GM12878 (cell line): Measurements from ENCODE around the gene CFAP61. TPM values are rescaled to one million over a fixed set of nuclear protein-coding genes. Genes with fewer than 3 reads are reported as not detected.

ENCODE experiments used
- ATAC-seq: fragments of 200-7000 bp; cut with Tn5 transposase; 3 replicates; pipeline ENCODE4 v1.9.1; 2020; ENCODE audit warnings: mild to moderate bottlenecking, moderate library complexity
- BruUV-seq: library from RNA; stranded (reverse); fragments of 400-500 nt; replicated peaks from 2 replicates; lab custom pipeline; 2021; lab: Mats Ljungman, UMichigan
- CTCF ChIA-PET: fragments of 300-600 bp; sonication (Branson Sonifier 250); formaldehyde crosslinking; extraction: SDS; loops from one replicate; lab custom pipeline; 2021; ENCODE audit warnings: inconsistent platforms; lab: Yijun Ruan, JAX
- POLR2A ChIA-PET: fragments of 350-600 bp; formaldehyde crosslinking; extraction: SDS; loops from one replicate; lab custom pipeline; 2021; ENCODE audit warnings: inconsistent platforms; lab: Charles Lee
- RAD21 ChIA-PET: fragments of 300-600 bp; sonication (Branson Sonifier 250); formaldehyde crosslinking; loops from one replicate; lab custom pipeline; 2023; ENCODE audit warnings: antibody characterized with exemption; ENCODE audit not compliant: unreplicated experiment; lab: Charles Lee
- SMC1A ChIA-PET: fragments of 300-600 bp; sonication (Branson Sonifier 250); formaldehyde crosslinking; loops from one replicate; lab custom pipeline; 2023; ENCODE audit not compliant: unreplicated experiment, uncharacterized antibody; lab: Charles Lee
- DNase-seq: peaks from one replicate; pipeline ENCODE4 v3.0.0-alpha.2; 2011; ENCODE audit warnings: low read depth, low spot score
- FAIRE-seq: peaks from 3 replicates; lab custom pipeline; 2011; peaks lifted over from hg19 to GRCh38; lab: Jason Lieb, UNC
- H2AFZ ChIP-seq: 2 replicates; pipeline ENCODE4 v1.6.0; 2011; ENCODE audit warnings: low read depth, low read length, control low read depth; ENCODE audit not compliant: control insufficient read depth
- H3K27ac ChIP-seq: 2 replicates; pipeline ENCODE4 v1.5.1; 2011; ENCODE audit warnings: control low read depth; ENCODE audit not compliant: control insufficient read depth, insufficient read depth
- H3K27me3 ChIP-seq, 2 experiments: replicated peaks in 1 of 2; 2 replicates each; pipeline versions ENCODE4 v1.6.0 to v1.6.1; 2011; ENCODE audit warnings: low read length in 1 of 2; ENCODE audit not compliant: control insufficient read depth in 2 of 2, insufficient read depth in 2 of 2
- H3K36me3 ChIP-seq, 2 experiments: 2 replicates each; pipeline ENCODE4 v1.5.1; 2011; ENCODE audit warnings: low read length in 1 of 2; ENCODE audit not compliant: control insufficient read depth in 2 of 2, insufficient read depth in 2 of 2
- H3K4me1 ChIP-seq: 2 replicates; pipeline ENCODE4 v1.6.1; 2011; ENCODE audit warnings: mild to moderate bottlenecking, low read length, moderate library complexity, mixed read lengths; ENCODE audit not compliant: control insufficient read depth, insufficient read depth
- H3K4me2 ChIP-seq: 2 replicates; pipeline ENCODE4 v1.6.0; 2011; ENCODE audit warnings: control low read depth; ENCODE audit not compliant: control insufficient read depth, insufficient read depth
- H3K4me3 ChIP-seq: fragments of 200-600 bp; sonication (generic); 2 replicates; pipeline ENCODE4 v1.5.1; 2016
- H3K79me2 ChIP-seq: 2 replicates; pipeline ENCODE4 v1.6.0; 2011; ENCODE audit warnings: low read length; ENCODE audit not compliant: control insufficient read depth, insufficient read depth
- H3K9ac ChIP-seq: 2 replicates; pipeline ENCODE4 v1.8.0; 2011; ENCODE audit warnings: low read length, control low read depth, mixed read lengths; ENCODE audit not compliant: control insufficient read depth, insufficient read depth
- H3K9me3 ChIP-seq: replicated peaks from 3 replicates; pipeline ENCODE4 v1.5.1; 2011; ENCODE audit warnings: mild to moderate bottlenecking, low read length; ENCODE audit not compliant: control insufficient read depth, insufficient read depth
- H4K20me1 ChIP-seq: 2 replicates; pipeline ENCODE4 v1.6.0; 2011; ENCODE audit not compliant: control insufficient read depth, insufficient read depth
- CBX5 ChIP-seq: sonication (generic); IDR thresholded peaks from 2 replicates; pipeline ENCODE4 v1.6.1; 2016; ENCODE audit warnings: low read depth, moderate library complexity, mild to moderate bottlenecking, inconsistent platforms
- E2F8 ChIP-seq: fragments of 450-650 bp; IDR thresholded peaks from 2 replicates; pipeline ENCODE4 v1.6.1; 2018; ENCODE audit warnings: mild to moderate bottlenecking, low read depth, moderate library complexity; ENCODE audit not compliant: partially characterized antibody
- ETV6 ChIP-seq, 2 experiments: fragments of 450-650 bp in 1 of 2; IDR thresholded peaks in 1 of 2; conservative IDR thresholded peaks in 1 of 2; 2 replicates each; pipeline ENCODE4 v1.6.1; 2014; ENCODE audit warnings: antibody characterized with exemption in 1 of 2, borderline replicate concordance in 1 of 2, low read depth in 1 of 2, mild to moderate bottlenecking in 1 of 2, moderate library complexity in 1 of 2
- GABPA ChIP-seq: IDR thresholded peaks from 2 replicates; pipeline ENCODE4 v1.6.1; 2014; ENCODE audit warnings: antibody characterized with exemption, low read depth, mild to moderate bottlenecking, inconsistent platforms
- HSF1 ChIP-seq: fragments of 150-350 bp; IDR thresholded peaks from 2 replicates; pipeline ENCODE4 v1.6.1; 2014; ENCODE audit warnings: mild to moderate bottlenecking, low read depth, low read length
- IRF5 ChIP-seq: fragments of 450-650 bp; IDR thresholded peaks from 2 replicates; pipeline ENCODE4 v1.6.1; 2017; ENCODE audit warnings: borderline replicate concordance
- MEF2A ChIP-seq: IDR thresholded peaks from 2 replicates; pipeline ENCODE4 v1.6.1; 2011; ENCODE audit warnings: low read depth, mild to moderate bottlenecking, low read length, moderate library complexity; ENCODE audit not compliant: insufficient read depth
- MEF2B ChIP-seq: fragments of 450-650 bp; IDR thresholded peaks from 2 replicates; pipeline ENCODE4 v1.6.1; 2018; ENCODE audit warnings: mild to moderate bottlenecking, moderate library complexity; ENCODE audit not compliant: partially characterized antibody, poor library complexity, severe bottlenecking
- MTA2 ChIP-seq: fragments of 450-650 bp; IDR thresholded peaks from 2 replicates; pipeline ENCODE4 v1.6.1; 2016; ENCODE audit warnings: low read depth, mild to moderate bottlenecking, moderate library complexity
- NR2C2 ChIP-seq: IDR thresholded peaks from 2 replicates; pipeline ENCODE4 v1.6.1; 2011; ENCODE audit warnings: borderline replicate concordance, low read depth; ENCODE audit not compliant: control insufficient read depth, insufficient read length
- STAT3 ChIP-seq: IDR thresholded peaks from 2 replicates; pipeline ENCODE4 v1.6.1; 2011; ENCODE audit warnings: low read depth, low read length, improper control_type of control experiment
- TARDBP ChIP-seq: IDR thresholded peaks from 2 replicates; pipeline ENCODE4 v1.6.1; 2016; ENCODE audit warnings: borderline replicate concordance
- WRNIP1 ChIP-seq: IDR thresholded peaks from 2 replicates; pipeline ENCODE4 v1.6.1; 2011; ENCODE audit warnings: low read depth, low read length, improper control_type of control experiment, borderline replicate concordance
- ZNF24 ChIP-seq: fragments of 450-650 bp; IDR thresholded peaks from 2 replicates; pipeline ENCODE4 v1.6.1; 2017; ENCODE audit warnings: antibody characterized with exemption, mild to moderate bottlenecking
- WGBS: methylation state at CpG from one replicate; pipeline ENCODE4 v1.1.6; 2016; ENCODE audit warnings: low lambda C conversion rate; ENCODE audit not compliant: insufficient replicate concordance, insufficient coverage; ENCODE audit errors: missing lambda C conversion rate; 5-methylcytosine and 5-hydroxymethylcytosine counted together
- in situ Hi-C: fragments of 300-500 bp; cut with MboI; formaldehyde crosslinking; loops from 9 replicates; pipeline ENCODE4 v1.14.3; 2018; ENCODE audit warnings: mixed read lengths
- intact Hi-C: fragments of 100-400 bp; cut with micrococcal nuclease; formaldehyde crosslinking; loops from one replicate; pipeline ENCODE4 v1.14.2; 2022; ENCODE audit not compliant: unreplicated experiment
- polyA plus RNA-seq, 11 experiments: library from polyadenylated mRNA; depleted of rRNA in 4 of 11; unstranded in 6 of 11; stranded (reverse) in 5 of 11; fragments of >200 nt; fragmentation: Nextera tagmentation in 4 of 11; fragmentation: Illumina TruSeq in 1 of 11; extraction: Ambion mirVana in 4 of 11; extraction: Trizol in 1 of 11; gene quantifications; 1 replicate in 1 of 11; 2 replicates in 10 of 11; pipeline versions ENCODE4 v1.2.1 to v1.2.3, GENCODE V29; 2011 to 2016; ENCODE audit warnings: inconsistent platforms in 2 of 11, missing spikeins in 2 of 11, low read depth in 1 of 11
- total RNA-seq, 4 experiments: library from RNA; depleted of rRNA in 3 of 4; stranded (reverse); fragments of >200 nt in 3 of 4; fragmentation: Illumina TruSeq in 1 of 4; extraction: Trizol in 1 of 4; gene quantifications; 2 replicates each; pipeline versions ENCODE4 v1.2.1 to v1.2.3, GENCODE V29; 2013 to 2021

Gene CFAP61
- total and polyA plus RNA-seq, 10 of the 15 experiments (the other 5 are each of a cell fraction or from before 2014, with no cell fraction given) = 0.11 to 0.41 (median 0.24) TPM; not detected in 7

GRCh38 chr20:20060234-20060998, 8.1 kb downstream of the CFAP61 start:
- in situ Hi-C loops = no loop called here
- H2AFZ ChIP-seq = no peak overlapping the region
- ATAC-seq (peak; percentile 60), FAIRE-seq (no peak), DNase-seq (no peak)
- ChIA-PET RAD21 (no interaction called here), CTCF (no interaction called here), POLR2A (no interaction called here), SMC1A (interaction anchor here (0.8 kb wide), 1 partner anchor 177 kb away, joined by 3 read pairs; no protein-coding TSS in a partner anchor)
- no peaks in the 10 kb centered on the region for H3K36me3 ChIP-seq
- intact Hi-C loops = no loop called here
- no peak overlapping the region for H3K27ac ChIP-seq
- no peak overlapping the region for H3K4me2 ChIP-seq
- H3K27me3 ChIP-seq = no peaks in the 10 kb centered on the region; a peak in 1 of 4 replicates
- no peaks in the 10 kb centered on the region for H3K9me3 ChIP-seq
- no peaks in the 10 kb centered on the region for H3K4me1 ChIP-seq
- H3K9ac ChIP-seq = no peak overlapping the region
- no peaks in the 10 kb centered on the region for H4K20me1 ChIP-seq
- BruUV-seq = no TSS peak
- WGBS = 39% methylated on average over 6 of the region's 6 CpGs
- no peak overlapping the region for H3K4me3 ChIP-seq
- H3K79me2 ChIP-seq = no peaks in the 10 kb centered on the region
- no peak for TF ChIP-seq NR2C2
- TF ChIP-seq TARDBP = no peak
- no peak for TF ChIP-seq HSF1
- TF ChIP-seq WRNIP1 = no peak
- TF ChIP-seq ETV6 (conservative IDR thresholded peaks at IDR 0.05 in 1 of 2, IDR thresholded peaks at IDR 0.05 in 1 of 2; ENCODE audit: borderline replicate concordance in 1 of 2, low read depth in 1 of 2) = no peak
- TF ChIP-seq STAT3 = no peak
- no peak for TF ChIP-seq ZNF24
- TF ChIP-seq MEF2A = no peak
- no peak for TF ChIP-seq CBX5
- no peak for TF ChIP-seq IRF5
- TF ChIP-seq MEF2B = no peak
- no peak for TF ChIP-seq GABPA
- TF ChIP-seq E2F8 = no peak
- no peak for TF ChIP-seq MTA2
